Stimulated activated CD4-positive, alpha-beta T cell treated with anti-CD3 and anti-CD28 coated beads, Interleukin-15, amount 100 ng/mL, for 1 hour (primary cell): ENCODE data around the gene MDH1B.
A peak's percentile ranks its signal among the peaks of the same experiment; 100 is the strongest.
"Not testable (repeated sequence)": the region's sequence is repeated elsewhere in the genome, so short reads cannot be mapped to it uniquely, and the experiment has no call there.

ENCODE experiments used
- DNase-seq, 2 donors: peaks; one replicate each; pipeline ENCODE4 v3.0.0-alpha.2; 2020; ENCODE audit warnings: low read depth in 1 of 2, low spot score in 1 of 2

Gene MDH1B

GRCh38 chr2:206765242-206766056, at the start of gene MDH1B, which contains the start of gene FASTKD2:
MDH1B (minus strand) TSS chr2:206765328; CDS start chr2:206765271, 57 bp downstream.
FASTKD2 (plus strand) TSS chr2:206765606; CDS start chr2:206766694, 1,088 bp downstream.
- DNase-seq: peak; percentile 62 to 67

DNA sequence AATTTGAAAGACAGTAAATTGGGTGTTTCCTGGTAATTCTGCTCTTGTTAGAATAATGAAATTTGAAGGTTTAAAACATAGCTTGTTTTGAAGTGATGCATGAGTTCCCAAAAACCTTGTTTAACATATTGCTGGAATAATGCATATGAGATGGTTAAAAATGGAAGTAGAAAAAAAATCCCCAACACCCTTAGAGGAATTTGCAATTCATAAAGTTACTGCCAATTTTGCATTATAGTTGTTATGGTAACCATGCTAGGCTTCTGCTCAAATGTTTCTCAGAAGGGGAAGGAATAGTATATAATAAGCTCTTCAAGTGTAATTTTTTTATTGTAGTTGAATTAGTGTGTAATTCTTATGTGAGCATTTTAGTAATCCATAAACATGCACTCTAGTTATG, 49.4 kb upstream of the MDH1B start:
- no peak for DNase-seq

DNA sequence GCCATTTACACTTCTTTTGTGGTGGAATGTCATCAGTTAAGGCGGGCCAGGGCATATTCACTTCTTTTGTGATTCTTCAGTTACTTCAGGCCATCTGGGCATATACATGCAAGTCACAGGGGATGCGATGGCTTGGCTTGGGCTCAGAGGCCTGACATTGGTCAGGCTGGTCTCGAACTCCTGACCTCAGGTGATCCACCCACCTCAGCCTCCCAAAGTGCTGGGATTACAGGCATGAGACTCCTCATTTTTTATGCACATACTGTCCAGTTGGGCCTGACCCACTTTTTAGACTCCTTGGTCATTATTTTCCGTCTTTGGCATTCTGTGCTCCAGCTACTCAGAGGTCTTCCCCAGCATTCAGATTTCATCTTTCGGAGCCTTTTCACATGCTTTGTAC, 47.3 kb upstream of the MDH1B start:
- not testable (repeated sequence) for DNase-seq

DNA sequence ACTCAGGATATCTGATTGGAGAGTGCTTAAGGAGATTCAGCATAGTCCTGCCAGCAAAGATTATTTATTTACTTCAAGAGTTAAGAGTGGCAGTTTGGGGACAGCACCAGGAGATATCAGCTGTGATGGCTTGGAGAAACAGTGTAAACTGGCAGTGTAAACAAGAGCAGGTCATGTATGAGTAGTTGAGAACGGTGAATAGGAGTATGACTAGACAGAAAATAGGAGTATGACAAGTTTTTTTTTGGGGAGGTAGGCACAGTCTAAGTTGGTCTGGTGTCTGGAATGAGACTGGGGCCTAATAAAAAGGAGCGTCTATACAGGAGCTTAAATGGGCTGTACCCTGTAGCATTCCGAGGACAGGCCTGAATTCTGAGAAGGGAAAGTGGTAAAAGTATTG, 42.5 kb upstream of the MDH1B start:
- not testable (repeated sequence) for DNase-seq

GRCh38 chr2:206805887-206806607, 40.9 kb upstream of the MDH1B start:
- no peak for DNase-seq

- no peak for DNase-seq
These were observed 39.2 kb upstream of the MDH1B start for GRCh38 chr2:206804326-206804725.

GRCh38 chr2:206802654-206803514, 37.8 kb upstream of the MDH1B start:
- DNase-seq: no peak

GRCh38 chr2:206801418-206802189, 36.5 kb upstream of the MDH1B start:
- DNase-seq: no peak

- DNase-seq: peak in 1 of 2 donors; percentile 2
These were observed 35.6 kb upstream of the MDH1B start for GRCh38 chr2:206800506-206801417.

DNA sequence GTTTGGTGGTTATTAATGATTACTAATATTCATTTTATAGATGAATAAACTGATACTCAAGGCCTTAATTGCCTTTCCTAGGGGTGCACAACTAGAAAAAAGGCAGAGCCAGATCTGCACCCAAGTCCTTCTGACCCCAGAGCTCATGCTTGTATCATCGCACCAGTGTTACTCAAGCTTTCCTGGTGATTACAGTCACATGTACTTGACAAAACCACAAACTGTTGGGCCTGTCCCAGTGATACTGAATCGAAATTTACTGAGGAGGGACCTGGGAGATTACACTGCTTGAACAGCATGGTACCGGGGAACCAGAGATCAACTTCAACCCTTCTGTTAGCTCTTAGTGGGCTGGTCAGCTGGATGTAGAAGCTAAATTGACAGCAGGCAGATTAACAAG, 34.0 kb upstream of the MDH1B start:
- no peak for DNase-seq

DNA sequence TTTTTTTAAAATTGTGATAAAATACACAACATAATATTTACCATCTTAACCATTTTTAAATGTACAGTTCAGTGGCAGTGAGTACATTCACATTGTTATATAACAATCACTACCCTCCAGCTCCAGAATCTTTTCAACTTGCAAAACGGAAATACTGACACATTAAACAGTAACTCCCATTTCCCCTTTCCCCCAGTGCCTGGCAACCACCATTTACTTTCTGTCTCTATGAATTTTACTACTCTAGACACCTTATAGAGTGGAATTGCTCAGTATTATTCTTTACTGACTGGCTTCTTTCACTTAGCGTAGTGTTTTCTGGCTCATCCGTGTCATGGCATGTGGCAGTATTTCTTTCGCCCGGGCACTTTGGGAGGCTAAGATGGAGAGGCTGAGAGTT, 32.9 kb upstream of the MDH1B start:
- DNase-seq: no peak

DNA sequence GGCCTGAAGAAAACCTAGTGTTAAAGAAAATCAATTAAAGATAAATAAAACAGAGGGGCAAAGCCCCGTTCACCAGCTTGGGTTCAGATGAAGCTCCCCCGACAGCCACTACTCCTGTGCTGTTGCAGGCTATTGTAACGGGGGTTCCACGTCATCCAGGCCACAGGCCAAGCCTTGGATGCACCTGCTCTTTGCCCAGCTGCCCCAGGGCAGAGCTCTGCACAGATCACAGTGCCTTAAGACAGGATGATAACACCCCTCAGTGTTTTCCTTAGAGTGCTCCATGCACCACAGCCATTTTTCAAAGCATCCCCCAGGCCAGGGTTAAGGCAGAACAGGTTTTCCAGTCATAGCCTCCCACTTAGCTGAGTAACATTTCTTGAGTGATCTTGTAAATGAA, 32.2 kb upstream of the MDH1B start:
- no peak for DNase-seq

DNA sequence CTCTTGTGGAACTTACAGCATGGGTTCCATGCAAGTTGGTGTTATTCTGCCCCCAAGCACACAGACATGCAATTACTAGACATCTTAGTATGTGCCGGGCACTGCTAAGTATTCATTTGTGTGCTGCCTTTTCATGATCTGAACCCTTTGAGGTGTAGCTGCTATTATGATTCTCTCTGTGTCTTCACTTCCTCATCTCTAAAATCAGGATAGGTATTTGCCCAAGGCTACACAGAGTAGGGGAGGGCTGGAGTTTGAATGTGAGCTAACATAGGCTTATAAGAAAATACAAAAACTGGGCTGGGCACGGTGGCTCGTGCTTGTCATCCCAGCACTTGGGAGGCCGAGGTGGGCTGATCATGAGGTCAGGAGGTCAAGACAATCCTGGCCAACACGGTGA, 27.5 kb upstream of the MDH1B start:
- no peak for DNase-seq

DNA sequence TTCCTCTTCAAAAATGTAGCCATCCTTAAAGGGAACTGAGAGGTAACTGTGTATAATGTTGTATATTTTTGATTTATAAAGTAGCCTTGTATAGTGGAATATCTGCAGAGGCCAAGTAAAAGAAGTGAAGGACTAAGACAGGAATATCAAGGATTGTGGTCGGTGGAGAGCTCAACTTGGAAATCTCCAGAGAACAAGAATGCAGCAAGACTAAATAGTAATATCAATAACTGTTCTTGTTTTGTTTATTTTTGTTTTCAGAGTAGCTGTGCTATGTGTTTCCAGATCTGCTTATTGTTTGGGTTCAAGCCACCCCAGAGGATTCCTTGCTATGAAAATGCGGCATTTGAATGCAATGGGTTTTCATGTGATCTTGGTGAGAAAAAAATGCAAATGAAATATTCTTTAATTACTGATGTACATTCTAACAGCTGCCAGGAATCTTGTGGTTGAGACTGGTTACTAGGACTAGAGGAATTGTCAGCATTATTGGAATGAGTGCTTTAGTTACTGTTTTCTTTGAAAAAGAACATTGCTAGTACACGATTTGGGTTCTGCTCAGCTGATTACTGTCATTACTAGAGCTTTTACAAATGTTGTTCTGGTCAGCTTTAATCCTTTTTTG, 25.3 kb upstream of the MDH1B start:
- DNase-seq: no peak

DNA sequence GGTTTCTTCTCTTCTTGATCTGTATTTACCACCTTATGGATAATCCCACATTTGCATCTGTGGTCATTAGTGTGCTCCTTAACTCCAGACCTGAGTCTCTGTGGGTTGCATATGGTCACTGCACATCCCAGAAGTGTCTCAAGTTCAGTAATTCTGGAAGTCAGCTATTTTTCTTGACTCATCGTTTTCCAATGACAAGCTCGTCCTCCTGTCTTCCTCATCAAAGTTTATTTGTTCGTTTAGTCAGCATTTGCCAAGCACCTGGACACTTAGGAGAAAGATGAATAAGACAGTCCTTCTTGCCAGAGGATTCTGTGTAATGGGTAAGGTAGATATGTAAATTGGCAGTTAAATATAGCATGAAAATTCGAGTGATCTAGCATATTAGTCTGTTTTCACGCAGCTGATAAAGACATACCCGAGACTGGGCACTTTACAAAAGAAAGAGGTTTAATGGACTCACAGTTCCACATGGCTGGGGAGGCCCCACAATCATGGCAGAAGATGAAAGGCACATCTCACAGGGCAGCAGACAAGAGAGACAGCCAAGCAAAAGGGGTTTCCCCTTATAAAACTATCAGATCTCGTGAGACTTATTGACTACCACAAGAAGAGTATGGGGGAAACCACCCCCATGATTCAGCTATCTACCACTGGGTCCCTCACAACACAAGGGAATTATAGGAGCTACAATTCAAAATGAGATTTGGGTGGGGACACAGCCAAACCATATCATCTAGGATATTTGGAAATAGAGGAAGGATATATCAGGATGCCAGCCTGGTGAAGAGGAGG, 19.6 kb upstream of the MDH1B start:
- DNase-seq: no peak

DNA sequence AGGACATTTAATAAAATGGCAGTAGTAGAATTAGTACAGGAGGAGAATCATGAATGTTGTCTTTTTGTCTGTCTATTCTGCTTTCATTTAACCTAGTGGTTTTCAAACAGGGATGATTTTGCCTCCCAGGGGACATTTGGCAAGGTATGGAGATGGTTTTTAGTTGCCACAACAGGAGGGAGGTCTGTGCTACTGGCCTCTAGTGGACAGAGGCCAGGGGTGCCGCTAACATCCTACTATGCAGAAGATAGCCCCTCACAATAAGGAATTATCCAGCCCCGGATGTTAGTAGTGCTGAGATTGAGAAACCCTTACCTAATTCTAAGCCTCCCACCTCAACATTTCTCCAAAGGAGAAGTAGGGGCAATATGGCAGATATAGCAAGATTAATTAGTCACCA, 18.6 kb upstream of the MDH1B start:
- DNase-seq: no peak

GRCh38 chr2:206780671-206781070, 15.5 kb upstream of the MDH1B start:
- DNase-seq: no peak

DNA sequence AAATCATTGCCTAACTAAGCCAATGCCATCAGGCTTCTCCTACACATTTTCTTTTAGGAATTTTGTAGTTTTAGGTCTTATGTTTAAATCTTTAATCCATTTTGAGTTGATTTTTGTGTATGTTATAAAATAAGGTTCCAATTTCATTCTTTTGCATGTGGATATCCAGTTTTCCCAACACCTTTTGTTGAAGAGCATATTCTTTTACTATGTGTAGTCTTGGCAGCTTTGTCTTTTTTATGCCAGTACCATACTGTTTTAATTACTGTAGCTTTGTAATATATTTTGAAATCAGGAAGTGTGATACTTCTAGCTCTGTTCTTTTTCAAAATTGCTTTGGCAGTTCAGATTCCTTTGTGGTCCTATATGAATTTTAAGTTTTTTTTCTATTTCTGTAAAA, 11.3 kb upstream of the MDH1B start:
- DNase-seq: no peak
